Measurements from ENCODE around the gene EHMT1.

DNA sequence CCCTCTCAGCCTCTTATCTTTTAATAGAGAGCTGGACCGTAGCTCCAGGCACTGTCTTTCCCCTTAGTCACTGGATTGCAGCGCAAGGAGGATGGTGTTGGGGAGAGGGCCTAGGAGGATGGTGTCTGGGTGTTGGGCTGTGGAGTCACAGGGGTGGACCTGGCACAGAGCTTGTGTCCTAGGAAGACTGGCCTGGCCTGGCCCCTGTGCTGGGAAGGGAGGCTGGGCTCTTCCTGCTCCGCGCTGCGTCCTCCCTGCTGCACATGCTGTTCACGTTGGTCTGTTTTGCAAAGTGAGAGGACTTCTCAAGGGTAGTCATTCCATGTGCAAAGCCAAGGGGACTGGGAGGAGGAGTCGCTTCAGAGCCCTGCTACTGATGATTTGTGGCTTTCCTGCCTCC is 123.9 kb downstream of the EHMT1 start:
- TF ChIP-seq CTCF (IDR thresholded peaks at IDR 0.05): no peak
- TF ChIP-seq POLR2A (IDR thresholded peaks at IDR 0.05): no peak

Measured in right lobe of liver (tissue), 4 donors.